Activated CD4-positive, alpha-beta memory T cell treated with anti-CD3 and anti-CD28 coated beads, Interleukin-2, amount 10 ng/mL, durations not matched to agents 7 days and 5 days (primary cell): ENCODE data around the gene LDLRAD4. TPM values are rescaled to one million over a fixed set of nuclear protein-coding genes. Genes with fewer than 3 reads are reported as not detected.

Experiments used
- CTCF ChIA-PET: fragments of 350-600 bp; sonication (Branson Sonifier 250); formaldehyde crosslinking; loops from one replicate; lab custom pipeline; 2021; ENCODE audit warnings: antibody characterized with exemption, inconsistent platforms; lab: Charles Lee
- POLR2A ChIA-PET: fragments of 350-600 bp; sonication (Branson Sonifier 250); formaldehyde crosslinking; loops from one replicate; lab custom pipeline; 2021; ENCODE audit warnings: antibody characterized with exemption; lab: Charles Lee
- DNase-seq: peaks from one replicate; pipeline ENCODE4 v3.0.0-alpha.2; 2020
- H3K27ac Mint-ChIP-seq: one replicate; pipeline ENCODE4 v1.8.0; 2021; ENCODE audit warnings: mild to moderate bottlenecking, mixed read lengths
- H3K27me3 Mint-ChIP-seq: one replicate; pipeline ENCODE4 v1.8.0; 2021; ENCODE audit warnings: mixed read lengths
- H3K36me3 Mint-ChIP-seq: one replicate; pipeline ENCODE4 v1.8.0; 2021; ENCODE audit warnings: low read depth, mixed read lengths
- H3K4me1 Mint-ChIP-seq: one replicate; pipeline ENCODE4 v1.8.0; 2021; ENCODE audit warnings: mixed read lengths
- H3K4me3 Mint-ChIP-seq: one replicate; pipeline ENCODE4 v1.8.0; 2021; ENCODE audit warnings: mild to moderate bottlenecking, mixed read lengths
- H3K9me3 Mint-ChIP-seq: one replicate; pipeline ENCODE4 v1.8.0; 2021; ENCODE audit warnings: mixed read lengths
- total RNA-seq, 2 experiments: library from RNA; stranded (reverse); gene quantifications; one replicate each; pipeline ENCODE4 v1.2.3, GENCODE V29; 2021

Gene LDLRAD4
- total RNA-seq, 2 experiments from 2014 or later = 19.1 to 22.4 TPM

- Mint-ChIP-seq H3K4me3 (no peak overlapping the region), H3K9me3 (no peaks in the 10 kb centered on the region), H3K4me1 (peaks cover 14% of the 10 kb centered on the region), H3K27ac (no peak overlapping the region), H3K36me3 (peaks cover 6% of the 10 kb centered on the region), H3K27me3 (no peaks in the 10 kb centered on the region)
- DNase-seq = no peak
- POLR2A ChIA-PET = no interaction called here
- CTCF ChIA-PET = interaction anchor here (1.3 kb wide), 1 partner anchor 17 kb away, joined by 4 read pairs; no protein-coding TSS in a partner anchor
Measured at GRCh38 chr18:13540477-13541182, 322.1 kb downstream of the LDLRAD4 start.

DNA sequence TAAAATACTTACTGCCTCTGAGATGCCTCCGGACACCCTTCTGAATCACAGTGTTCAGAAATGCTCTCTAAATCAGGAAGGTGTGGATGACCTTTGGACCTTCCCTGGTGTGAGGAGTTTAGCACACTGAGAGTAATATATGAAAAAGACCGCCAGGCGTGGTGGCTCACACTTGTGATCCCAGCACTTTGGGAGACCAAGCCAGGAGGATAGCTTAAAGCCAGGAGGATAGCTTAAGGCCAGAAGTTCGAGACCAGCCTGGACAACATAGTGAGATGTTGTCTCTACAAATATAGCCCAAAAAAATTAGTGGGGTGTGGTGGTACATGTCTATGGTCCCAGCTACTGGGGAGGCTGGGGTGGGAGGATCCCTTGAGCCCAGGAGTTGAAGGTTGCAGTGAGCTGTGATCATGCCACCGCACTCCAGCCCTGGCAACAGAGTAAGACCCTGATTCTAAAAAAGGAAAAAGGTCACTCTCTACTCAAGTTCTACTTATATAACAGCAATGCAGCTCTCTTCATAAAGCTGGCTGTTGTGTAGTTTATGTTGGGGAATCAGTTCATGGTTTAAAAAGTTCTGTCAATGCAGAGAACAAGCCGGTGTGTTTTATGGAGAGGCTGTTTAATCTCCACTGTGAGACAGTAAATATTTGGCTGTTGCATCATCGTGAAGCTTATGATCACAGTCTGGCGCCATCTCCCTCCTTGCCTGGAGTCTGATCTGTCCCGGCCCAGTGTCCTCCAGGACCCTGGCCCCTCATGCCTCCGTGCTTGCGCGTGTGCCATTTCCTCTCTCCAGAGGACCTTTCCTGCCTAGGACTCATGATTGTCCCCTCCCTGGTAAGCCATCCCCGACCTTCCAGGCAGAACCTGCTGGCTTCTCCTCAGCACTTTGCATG lies 323.3 kb downstream of the LDLRAD4 start:
- H3K27ac Mint-ChIP-seq = no peak overlapping the region
- no peaks in the 10 kb centered on the region for H3K9me3 Mint-ChIP-seq
- H3K4me1 Mint-ChIP-seq = peaks cover 14% of the 10 kb centered on the region
- ChIA-PET POLR2A (no interaction called here), CTCF (interaction anchor here (1.3 to 1.8 kb wide), 2 partner anchors 14 to 16 kb away, joined by 4 read pairs; no protein-coding TSS in a partner anchor)
- no peak overlapping the region for H3K4me3 Mint-ChIP-seq
- peaks cover 10% of the 10 kb centered on the region for H3K36me3 Mint-ChIP-seq
- no peak for DNase-seq
- H3K27me3 Mint-ChIP-seq = no peaks in the 10 kb centered on the region

DNA sequence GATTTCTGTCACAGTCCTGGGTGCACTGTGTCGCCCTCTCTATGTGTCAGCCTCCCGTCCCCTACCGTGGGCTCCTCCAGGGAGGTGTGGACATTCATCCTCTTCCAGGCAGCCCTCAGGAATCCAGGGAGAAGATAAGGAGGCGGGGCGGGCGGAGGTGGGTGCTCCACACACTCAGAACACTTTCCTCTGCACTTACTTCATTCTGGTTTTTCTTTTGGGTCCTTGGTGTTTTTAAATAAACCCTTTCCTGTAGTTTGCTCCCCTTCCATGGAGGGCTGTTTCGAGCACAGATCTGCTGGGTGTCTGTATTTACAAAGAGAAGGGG lies 323.9 kb downstream of the LDLRAD4 start:
- ChIA-PET CTCF (interaction anchor here (1.8 kb wide), 1 partner anchor 13 kb away, joined by 4 read pairs; no protein-coding TSS in a partner anchor), POLR2A (no interaction called here)
- H3K4me3 Mint-ChIP-seq = no peak overlapping the region
- H3K9me3 Mint-ChIP-seq = peaks cover 3% of the 10 kb centered on the region
- DNase-seq = no peak
- peaks cover 13% of the 10 kb centered on the region for H3K36me3 Mint-ChIP-seq
- no peaks in the 10 kb centered on the region for H3K27me3 Mint-ChIP-seq
- H3K27ac Mint-ChIP-seq = no peak overlapping the region
- peaks cover 12% of the 10 kb centered on the region for H3K4me1 Mint-ChIP-seq

DNA sequence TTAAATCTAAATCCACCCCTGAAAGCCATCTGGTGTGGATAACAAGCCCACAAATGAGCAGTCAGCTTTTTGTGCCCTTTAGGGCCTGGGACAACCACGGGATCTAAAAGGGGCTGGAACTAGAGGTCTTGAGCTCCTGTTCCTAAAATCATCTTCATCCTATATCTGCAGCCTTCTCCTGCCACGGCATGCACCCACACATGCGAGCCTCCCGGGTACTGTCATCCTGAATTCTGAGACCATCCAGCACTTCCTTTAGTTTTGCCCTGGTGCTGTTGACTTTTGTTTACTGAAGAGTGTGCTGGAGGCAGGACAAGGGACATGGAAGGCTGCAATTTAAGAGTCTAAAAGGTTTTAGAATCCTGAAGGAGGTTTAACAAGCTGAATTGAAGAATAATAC lies 324.6 kb downstream of the LDLRAD4 start:
- H3K27ac Mint-ChIP-seq = no peak overlapping the region

GRCh38 chr18:13543811-13544732 lies 325.5 kb downstream of the LDLRAD4 start:
- H3K4me3 Mint-ChIP-seq = no peak overlapping the region
- H3K27me3 Mint-ChIP-seq = no peaks in the 10 kb centered on the region
- ChIA-PET CTCF (interaction anchor here (0.6 to 0.7 kb wide), 2 partner anchors 63 to 1105 kb away, joined by 3 to 4 read pairs; no protein-coding TSS in a partner anchor), POLR2A (no interaction called here)
- DNase-seq = no peak
- H3K36me3 Mint-ChIP-seq = peaks cover 13% of the 10 kb centered on the region
- H3K27ac Mint-ChIP-seq = no peak overlapping the region
- peaks cover 4% of the 10 kb centered on the region for H3K4me1 Mint-ChIP-seq
- peaks cover 3% of the 10 kb centered on the region for H3K9me3 Mint-ChIP-seq

More for the DNA sequence above, 324.6 kb downstream of the LDLRAD4 start:
- ChIA-PET CTCF (interaction anchor here (1.8 kb wide), 1 partner anchor 12 kb away, joined by 4 read pairs; no protein-coding TSS in a partner anchor), POLR2A (no interaction called here)
- no peaks in the 10 kb centered on the region for H3K27me3 Mint-ChIP-seq
- no peak for DNase-seq
- peaks cover 3% of the 10 kb centered on the region for H3K9me3 Mint-ChIP-seq
- H3K4me3 Mint-ChIP-seq = no peak overlapping the region
- H3K36me3 Mint-ChIP-seq = peaks cover 13% of the 10 kb centered on the region
- H3K4me1 Mint-ChIP-seq = peaks cover 9% of the 10 kb centered on the region

DNA sequence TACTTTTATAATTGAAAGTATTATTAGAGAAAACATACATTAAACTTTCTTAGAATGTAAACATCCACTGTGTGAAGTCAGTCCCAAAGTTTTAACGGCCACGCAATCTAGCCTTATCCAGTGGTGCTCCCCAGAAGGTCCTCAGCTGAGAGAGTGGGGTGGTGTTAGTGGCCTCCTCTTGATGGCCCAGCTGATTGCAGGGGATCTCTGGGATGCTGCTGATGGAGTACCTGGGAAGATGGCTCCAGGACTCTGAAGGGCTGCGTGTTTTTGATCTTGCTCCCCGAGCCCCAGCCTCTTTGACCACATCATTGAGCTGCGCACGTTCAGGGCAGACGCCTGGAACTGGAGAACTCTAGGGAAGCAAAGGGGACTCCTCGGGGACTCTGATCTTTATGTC lies 326.4 kb downstream of the LDLRAD4 start:
- ChIA-PET CTCF (interaction anchor here (0.6 to 0.7 kb wide), 2 partner anchors 64 to 1106 kb away, joined by 3 to 4 read pairs; no protein-coding TSS in a partner anchor), POLR2A (no interaction called here)
- no peak for DNase-seq
- Mint-ChIP-seq H3K27me3 (no peaks in the 10 kb centered on the region), H3K4me1 (peaks cover 4% of the 10 kb centered on the region), H3K4me3 (no peak overlapping the region), H3K27ac (no peak overlapping the region), H3K36me3 (peaks cover 13% of the 10 kb centered on the region), H3K9me3 (peaks cover 3% of the 10 kb centered on the region)

- Mint-ChIP-seq H3K4me3 (no peak overlapping the region), H3K4me1 (peaks cover under 1% of the 10 kb centered on the region)
- POLR2A ChIA-PET = no interaction called here
Measured at GRCh38 chr18:13545514-13545913, 327.0 kb downstream of the LDLRAD4 start.

DNA sequence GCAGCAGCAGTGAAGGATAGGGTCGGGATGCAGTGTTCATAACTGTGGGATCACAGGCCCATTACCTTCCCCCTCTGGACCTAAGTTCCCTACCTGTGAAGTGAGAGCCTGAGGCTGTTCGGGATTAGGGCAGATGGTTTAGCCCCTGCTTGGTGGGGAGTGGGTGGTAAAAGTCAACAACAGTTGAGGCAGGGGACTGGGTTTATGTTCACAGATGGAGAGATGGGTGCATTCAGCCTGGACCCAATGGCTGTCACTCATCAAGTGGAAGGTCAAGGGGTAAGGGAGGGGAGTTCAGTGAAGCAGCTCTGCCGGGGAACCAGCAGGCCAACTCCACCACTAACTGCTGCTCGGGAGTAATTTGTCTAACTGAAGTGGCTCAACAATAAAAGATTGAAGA lies 327.4 kb downstream of the LDLRAD4 start:
- Mint-ChIP-seq H3K27me3 (no peaks in the 10 kb centered on the region), H3K4me3 (no peak overlapping the region), H3K27ac (no peak overlapping the region), H3K36me3 (peaks cover 11% of the 10 kb centered on the region), H3K4me1 (no peaks in the 10 kb centered on the region), H3K9me3 (peaks cover 3% of the 10 kb centered on the region)
- DNase-seq = no peak
- ChIA-PET POLR2A (no interaction called here), CTCF (no interaction called here)

More at GRCh38 chr18:13545514-13545913, 327.0 kb downstream of the LDLRAD4 start:
- Mint-ChIP-seq H3K27ac (no peak overlapping the region), H3K36me3 (peaks cover 11% of the 10 kb centered on the region), H3K9me3 (peaks cover 3% of the 10 kb centered on the region), H3K27me3 (no peaks in the 10 kb centered on the region)
- CTCF ChIA-PET = no interaction called here
- no peak for DNase-seq

DNA sequence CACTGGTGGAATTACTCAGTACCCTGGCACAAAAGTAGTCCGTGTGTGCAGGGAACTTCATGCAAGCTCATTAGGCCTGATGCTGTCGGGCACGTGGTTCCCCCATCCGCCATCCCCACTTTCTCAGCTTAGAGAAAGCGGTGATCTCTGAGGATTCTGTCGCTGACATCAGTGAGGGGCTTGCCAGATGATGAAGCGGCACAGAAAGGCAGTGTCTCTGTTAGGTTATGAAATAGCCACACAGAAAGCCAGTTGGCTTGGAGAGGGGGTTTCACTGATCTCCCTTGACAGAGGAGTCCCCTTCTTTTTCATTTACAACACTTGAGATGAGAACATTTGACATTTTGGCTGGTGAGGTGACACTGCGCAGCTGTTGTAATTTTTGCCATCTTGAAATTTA lies 328.1 kb downstream of the LDLRAD4 start:
- Mint-ChIP-seq H3K27ac (no peak overlapping the region), H3K27me3 (no peaks in the 10 kb centered on the region), H3K9me3 (peaks cover 3% of the 10 kb centered on the region), H3K4me1 (no peaks in the 10 kb centered on the region), H3K4me3 (no peak overlapping the region), H3K36me3 (peaks cover 11% of the 10 kb centered on the region)
- ChIA-PET POLR2A (no interaction called here), CTCF (interaction anchor here (1.0 kb wide), 1 partner anchor 11 kb away, joined by 3 read pairs; no protein-coding TSS in a partner anchor)
- no peak for DNase-seq

DNA sequence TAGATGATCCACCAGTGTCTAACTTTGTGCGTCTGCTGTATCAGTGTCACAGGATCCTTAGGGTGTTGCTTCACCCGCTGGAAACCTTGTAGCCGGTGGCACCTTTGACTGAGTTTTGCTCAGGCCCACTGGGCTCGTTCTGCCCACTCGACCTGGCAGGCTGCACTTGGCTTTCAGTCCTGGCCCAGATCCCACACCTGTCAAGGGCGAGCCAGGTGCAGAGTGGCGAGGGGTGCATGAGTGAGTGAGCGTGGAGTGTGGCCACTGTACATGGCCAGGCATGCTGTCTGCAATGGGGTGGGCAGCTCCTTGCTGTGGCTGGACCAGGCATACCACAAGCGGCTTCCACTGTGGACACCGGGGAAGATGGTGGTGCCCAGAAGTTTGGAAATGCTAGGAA lies 328.8 kb downstream of the LDLRAD4 start:
- Mint-ChIP-seq H3K27ac (no peak overlapping the region), H3K27me3 (no peaks in the 10 kb centered on the region), H3K36me3 (peaks cover 11% of the 10 kb centered on the region), H3K4me1 (no peaks in the 10 kb centered on the region), H3K9me3 (peaks cover 3% of the 10 kb centered on the region), H3K4me3 (no peak overlapping the region)
- no peak for DNase-seq
- ChIA-PET POLR2A (no interaction called here), CTCF (interaction anchor here (1.0 kb wide), 1 partner anchor 10 kb away, joined by 3 read pairs; no protein-coding TSS in a partner anchor)

DNA sequence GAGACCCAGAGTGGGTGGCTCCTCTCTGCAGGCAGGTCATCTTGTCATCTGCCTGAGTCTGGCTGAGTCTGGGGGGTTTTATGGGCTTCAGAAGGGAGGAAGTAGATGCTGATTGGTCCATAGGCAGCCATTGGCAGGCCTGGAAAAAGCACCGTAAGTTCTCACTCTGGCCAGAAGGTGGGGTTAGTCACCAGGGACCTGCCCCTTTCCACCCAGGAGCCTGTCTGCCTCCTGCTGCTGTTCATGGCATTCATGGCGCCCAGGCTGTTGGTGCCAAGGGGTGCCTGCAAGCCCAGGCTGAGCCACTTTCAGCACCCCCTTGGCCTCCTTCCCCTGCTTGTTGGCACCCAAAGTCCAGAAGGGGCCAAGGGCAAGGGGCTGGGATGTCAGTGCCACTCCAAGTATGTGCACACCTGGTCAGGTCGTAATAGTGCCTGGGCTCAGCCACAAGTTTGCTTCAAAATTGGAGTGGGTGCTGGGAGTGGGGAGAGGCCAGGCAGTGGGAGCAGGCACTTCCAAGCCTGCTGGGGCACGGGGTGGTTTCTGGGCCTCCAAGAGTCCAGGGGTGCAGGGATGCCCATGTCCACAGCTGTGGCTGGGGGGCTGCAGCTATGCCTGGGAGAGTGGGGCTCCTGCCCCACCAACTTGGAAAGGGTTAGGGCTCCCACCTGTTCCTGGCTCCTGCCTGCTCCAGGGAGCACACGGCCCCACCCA lies 329.7 kb downstream of the LDLRAD4 start:
- Mint-ChIP-seq H3K36me3 (peaks cover 11% of the 10 kb centered on the region), H3K4me3 (no peak overlapping the region), H3K27ac (no peak overlapping the region), H3K9me3 (peaks cover 3% of the 10 kb centered on the region), H3K27me3 (no peaks in the 10 kb centered on the region), H3K4me1 (no peaks in the 10 kb centered on the region)
- ChIA-PET POLR2A (no interaction called here), CTCF (no interaction called here)
- DNase-seq = no peak
